ENCODE measurements around the gene FATE1.
A peak's percentile ranks its signal among the peaks of the same experiment; 100 is the strongest.

The FATE1 gene

GRCh38 chrX:151713849-151714248, 2.0 kb upstream of the FATE1 start:
- Mint-ChIP-seq H3K27ac (no peak overlapping the region), H3K9me3 (peaks cover 2% of the 10 kb centered on the region), H3K36me3 (ENCODE audit: low read depth) (no peaks in the 10 kb centered on the region), H3K4me3 (no peak overlapping the region), H3K4me1 (peaks cover 26% of the 10 kb centered on the region), H3K27me3 (ENCODE audit: low read depth) (no peaks in the 10 kb centered on the region)
- peak in 1 of 3 experiments; percentile 17 for TF ChIP-seq CTCF (IDR thresholded peaks at IDR 0.05; ENCODE audit: unreplicated experiment in 3 of 3)

GRCh38 chrX:151714362-151714761, 1.5 kb upstream of the FATE1 start:
- Mint-ChIP-seq H3K4me3 (no peak overlapping the region), H3K27ac (no peak overlapping the region), H3K4me1 (peaks cover 26% of the 10 kb centered on the region), H3K36me3 (ENCODE audit: low read depth) (no peaks in the 10 kb centered on the region), H3K27me3 (ENCODE audit: low read depth) (no peaks in the 10 kb centered on the region), H3K9me3 (peaks cover 2% of the 10 kb centered on the region)
- TF ChIP-seq CTCF (IDR thresholded peaks at IDR 0.05; ENCODE audit: unreplicated experiment in 3 of 3), result no peak

GRCh38 chrX:151722241-151722846, 6.5 kb downstream of the FATE1 start:
- no peak overlapping the region for H3K4me3 Mint-ChIP-seq
- H3K4me1 Mint-ChIP-seq, result no peaks in the 10 kb centered on the region
- H3K36me3 Mint-ChIP-seq (ENCODE audit: low read depth), result no peaks in the 10 kb centered on the region
- TF ChIP-seq CTCF (IDR thresholded peaks at IDR 0.05; ENCODE audit: unreplicated experiment in 3 of 3), result peak; percentile 35 to 50 (median 47)
- H3K9me3 Mint-ChIP-seq, result peaks cover 11% of the 10 kb centered on the region
- H3K27ac Mint-ChIP-seq, result peak overlapping the region in 1 of 3 experiments; percentile 15
- H3K27me3 Mint-ChIP-seq (ENCODE audit: low read depth), result peaks cover 5% of the 10 kb centered on the region

GRCh38 chrX:151723156-151723760, 7.4 kb downstream of the FATE1 start:
- Mint-ChIP-seq H3K36me3 (ENCODE audit: low read depth) (no peaks in the 10 kb centered on the region), H3K4me1 (no peaks in the 10 kb centered on the region)

GRCh38 chrX:151724563-151725337, 8.9 kb downstream of the FATE1 start:
- TF ChIP-seq CTCF (IDR thresholded peaks at IDR 0.05; ENCODE audit: unreplicated experiment in 3 of 3), result no peak
- H3K27ac Mint-ChIP-seq, result no peak overlapping the region
- peaks cover 14% of the 10 kb centered on the region for H3K9me3 Mint-ChIP-seq
- no peaks in the 10 kb centered on the region for H3K36me3 Mint-ChIP-seq (ENCODE audit: low read depth)
- H3K4me1 Mint-ChIP-seq, result no peaks in the 10 kb centered on the region
- no peak overlapping the region for H3K4me3 Mint-ChIP-seq
- H3K27me3 Mint-ChIP-seq (ENCODE audit: low read depth), result peaks cover 5% of the 10 kb centered on the region

More at GRCh38 chrX:151723156-151723760, 7.4 kb downstream of the FATE1 start:
- peaks cover 11% of the 10 kb centered on the region for H3K9me3 Mint-ChIP-seq
- H3K27ac Mint-ChIP-seq, result no peak overlapping the region
- no peak for TF ChIP-seq CTCF (IDR thresholded peaks at IDR 0.05; ENCODE audit: unreplicated experiment in 3 of 3)
- peaks cover 5% of the 10 kb centered on the region for H3K27me3 Mint-ChIP-seq (ENCODE audit: low read depth)
- H3K4me3 Mint-ChIP-seq, result no peak overlapping the region

Data from nephron (organoid).